T-cell (primary cell): Measurements from ENCODE around the gene NDUFA7. TPM values are rescaled to one million over a fixed set of nuclear protein-coding genes. Genes with fewer than 3 reads are reported as not detected.

ENCODE experiments used
- ATAC-seq, 4 experiments: fragments of 200-7000 bp in 3 of 4; fragments of 150-1000 bp in 1 of 4; cut with Tn5 transposase; replicated peaks in 1 of 4; 1 replicate in 3 of 4; 2 replicates in 1 of 4; pipeline ENCODE4 v1.10.0; 2021; ENCODE audit warnings: moderate library complexity in 3 of 4, mild to moderate bottlenecking in 2 of 4, moderate number of reproducible peaks in 1 of 4
- CTCF ChIA-PET, 2 donors: fragments of 300-600 bp; sonication (Branson Sonifier 250); formaldehyde crosslinking; loops; one replicate each; lab custom pipeline; 2022; ENCODE audit warnings: antibody characterized with exemption in 2 of 2; lab: Charles Lee
- POLR2A ChIA-PET, 2 donors: fragments of 300-600 bp; sonication (Branson Sonifier 250); formaldehyde crosslinking; loops; one replicate each; lab custom pipeline; 2022; ENCODE audit warnings: antibody characterized with exemption in 2 of 2; lab: Charles Lee
- DNase-seq, 35 experiments: peaks; one replicate each; pipeline versions ENCODE4 v3.0.0 to v3.0.0-alpha.2; 2013 to 2023
- H3K27ac ChIP-seq: one replicate; pipeline ENCODE4 v1.5.1; 2013; ENCODE audit warnings: low read length
- H3K27me3 ChIP-seq, 2 experiments: replicated peaks in 1 of 2; 1 replicate in 1 of 2; 2 replicates in 1 of 2; pipeline versions ENCODE4 v1.6.1 to v1.7.0; 2013; ENCODE audit warnings: low read length in 1 of 2, mixed read lengths in 1 of 2; ENCODE audit not compliant: control insufficient read depth in 2 of 2, insufficient read depth in 2 of 2; ENCODE audit errors: extremely low read depth in 1 of 2
- H3K36me3 ChIP-seq, 2 donors: 1 replicate in 1 of 2; 2 replicates in 1 of 2; pipeline versions ENCODE4 v1.6.1 to v1.7.0; 2013; ENCODE audit warnings: low read length in 1 of 2; ENCODE audit not compliant: control insufficient read depth in 2 of 2, insufficient read depth in 1 of 2; ENCODE audit errors: extremely low read depth in 1 of 2
- H3K4me1 ChIP-seq, 2 experiments: 1 replicate in 1 of 2; 2 replicates in 1 of 2; pipeline versions ENCODE4 v1.6.1 to v1.7.0; 2013; ENCODE audit warnings: low read length in 2 of 2, mixed read lengths in 1 of 2; ENCODE audit not compliant: insufficient read depth in 2 of 2, control insufficient read depth in 1 of 2; ENCODE audit errors: extremely low read depth in 1 of 2
- H3K4me3 ChIP-seq, 2 donors: 1 replicate in 1 of 2; 2 replicates in 1 of 2; pipeline versions ENCODE4 v1.5.1 to v1.7.0; 2013; ENCODE audit warnings: mild to moderate bottlenecking in 2 of 2, low read length in 1 of 2, moderate library complexity in 1 of 2; ENCODE audit not compliant: control insufficient read depth in 1 of 2; ENCODE audit errors: extremely low read depth in 1 of 2
- H3K9me3 ChIP-seq: 2 replicates; pipeline ENCODE4 v1.7.0; 2013
- H3K27ac Mint-ChIP-seq, 2 donors: one replicate each; pipeline ENCODE4 v1.8.0; 2020 to 2021; ENCODE audit warnings: mild to moderate bottlenecking in 2 of 2, mixed read lengths in 2 of 2
- H3K27me3 Mint-ChIP-seq, 2 donors: one replicate each; pipeline ENCODE4 v1.8.0; 2021 to 2022; ENCODE audit warnings: mixed read lengths in 2 of 2
- H3K36me3 Mint-ChIP-seq: one replicate; pipeline ENCODE4 v1.8.0; 2021; ENCODE audit warnings: mixed read lengths
- H3K4me1 Mint-ChIP-seq, 3 donors: one replicate each; pipeline ENCODE4 v1.8.0; 2020 to 2022; ENCODE audit warnings: mixed read lengths in 3 of 3, mild to moderate bottlenecking in 1 of 3
- H3K4me3 Mint-ChIP-seq, 3 donors: one replicate each; pipeline ENCODE4 v1.8.0; 2020 to 2022; ENCODE audit warnings: mild to moderate bottlenecking in 3 of 3, mixed read lengths in 3 of 3, moderate library complexity in 3 of 3
- H3K9me3 Mint-ChIP-seq, 3 donors: one replicate each; pipeline ENCODE4 v1.8.0; 2020 to 2022; ENCODE audit warnings: mixed read lengths in 3 of 3
- WGBS: methylation state at CpG from one replicate; pipeline ENCODE4 v1.1.5; 2013; ENCODE audit warnings: missing lambda C conversion rate; ENCODE audit not compliant: insufficient coverage; 5-methylcytosine and 5-hydroxymethylcytosine counted together
- total RNA-seq, 35 experiments: library from RNA in 6 of 35; stranded (reverse) in 6 of 35; fragments of 120-200 nt in 1 of 35; gene quantifications; one replicate each; pipeline versions ENCODE4 v1.2.1 to v1.2.4 and lab custom pipeline; 2013 to 2026

The NDUFA7 gene
- total RNA-seq, 5 donors from 2014 or later (not counting 1 experiment from before 2014, with no cell fraction given): 24.5 to 44.7 (median 32.8) TPM

DNA sequence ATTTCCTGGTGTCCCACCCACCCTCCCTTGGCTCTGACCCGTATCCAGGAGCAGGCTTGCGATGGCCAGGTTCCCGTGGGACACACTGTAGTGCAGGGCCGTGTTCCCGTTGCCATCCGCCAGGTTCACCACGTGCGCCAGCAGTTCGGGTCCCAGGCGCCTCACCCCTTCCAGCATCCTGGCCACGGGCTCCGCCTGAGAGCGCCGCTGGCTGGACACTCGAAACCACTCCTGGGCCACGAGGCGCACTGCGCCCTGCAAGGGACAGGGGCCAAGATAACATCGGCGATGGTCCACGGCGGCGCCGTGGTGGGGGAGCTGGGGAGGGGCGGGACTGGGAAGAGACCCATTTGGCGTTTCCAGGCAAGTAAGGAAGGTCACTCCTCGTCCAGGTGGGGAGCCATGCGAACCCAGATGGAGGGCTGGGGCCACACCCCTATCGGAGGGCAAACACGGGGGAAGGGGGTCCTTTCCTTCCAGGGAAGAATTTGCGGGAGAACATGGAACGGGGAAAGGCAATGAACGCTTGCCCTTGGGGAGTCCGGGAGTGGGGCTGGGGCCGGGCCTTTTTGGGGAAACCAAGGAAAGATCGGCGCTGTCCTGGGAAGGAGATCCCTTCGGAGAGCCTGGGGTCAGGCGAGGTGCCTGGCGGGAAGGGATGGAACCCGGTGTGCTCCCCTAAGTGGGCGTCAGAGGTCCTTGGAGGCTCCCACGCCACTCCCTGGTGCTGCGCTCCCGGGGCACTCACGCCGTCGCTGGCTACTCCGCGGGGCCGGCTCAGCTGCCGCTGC, 12.0 kb upstream of the NDUFA7 start:
- Mint-ChIP-seq H3K4me3 (no peak overlapping the region), H3K4me1 (peaks cover 3 to 6% (median 4%) of the 10 kb centered on the region in 3 donors), H3K9me3 (no peaks in the 10 kb centered on the region), H3K36me3 (no peaks in the 10 kb centered on the region), H3K27ac (no peak overlapping the region), H3K27me3 (peaks cover 13 to 32% of the 10 kb centered on the region in 2 donors)
- DNase-seq (no peak), ATAC-seq (no peak)
- no peak overlapping the region for H3K4me3 ChIP-seq
- H3K9me3 ChIP-seq: no peaks in the 10 kb centered on the region
- no peaks in the 10 kb centered on the region for H3K36me3 ChIP-seq
- peaks cover 0 to 16% of the 10 kb centered on the region in 2 experiments for H3K4me1 ChIP-seq
- H3K27me3 ChIP-seq: peaks cover 3 to 41% of the 10 kb centered on the region in 2 experiments
- no peak overlapping the region for H3K27ac ChIP-seq
- ChIA-PET POLR2A (no interaction called here), CTCF (no interaction called here)
- WGBS: 42% methylated on average over 50 of the region's 52 CpGs

DNA sequence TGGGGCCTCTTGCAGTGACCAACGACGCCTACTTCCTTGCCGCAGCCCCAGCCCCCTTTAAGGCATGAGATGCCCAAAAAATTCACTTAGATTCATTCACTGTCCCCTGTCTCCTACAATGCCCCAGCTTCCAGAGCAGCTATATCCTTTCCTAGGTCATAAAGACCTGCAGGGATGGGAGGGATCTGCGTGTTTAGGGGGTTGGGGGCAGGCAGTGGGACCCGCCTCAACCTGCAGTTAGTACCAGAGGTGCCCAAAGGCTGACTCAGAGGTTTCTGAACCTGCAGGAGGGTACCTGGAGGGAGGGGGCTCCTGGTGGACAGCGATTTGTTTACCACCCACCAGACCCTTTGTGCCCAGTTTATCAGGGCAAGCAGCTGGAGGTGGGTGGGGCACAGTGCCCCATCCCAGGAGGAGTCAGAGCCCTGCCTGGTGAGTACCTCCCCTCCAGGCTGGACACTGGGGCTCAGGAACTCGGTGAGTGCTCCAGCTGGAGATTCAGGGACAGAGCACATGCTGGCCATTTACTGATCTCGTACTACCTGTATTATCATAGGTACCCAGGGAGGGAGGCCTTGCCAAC, 10.2 kb upstream of the NDUFA7 start:
- Mint-ChIP-seq H3K4me1 (peaks cover 3 to 6% (median 4%) of the 10 kb centered on the region in 3 donors), H3K27ac (no peak overlapping the region), H3K9me3 (no peaks in the 10 kb centered on the region), H3K4me3 (no peak overlapping the region), H3K27me3 (peaks cover 4 to 15% of the 10 kb centered on the region in 2 donors), H3K36me3 (no peaks in the 10 kb centered on the region)
- Histone ChIP-seq H3K27me3 (peaks cover 3 to 30% of the 10 kb centered on the region in 2 experiments), H3K4me1 (peaks cover 0 to 16% of the 10 kb centered on the region in 2 experiments), H3K36me3 (no peaks in the 10 kb centered on the region), H3K27ac (no peak overlapping the region), H3K9me3 (no peaks in the 10 kb centered on the region), H3K4me3 (no peak overlapping the region)
- no peak for ATAC-seq
- ChIA-PET CTCF (no interaction called here), POLR2A (no interaction called here)
- 70% methylated on average over 2 of the region's 8 CpGs for WGBS
- no peak for DNase-seq

DNA sequence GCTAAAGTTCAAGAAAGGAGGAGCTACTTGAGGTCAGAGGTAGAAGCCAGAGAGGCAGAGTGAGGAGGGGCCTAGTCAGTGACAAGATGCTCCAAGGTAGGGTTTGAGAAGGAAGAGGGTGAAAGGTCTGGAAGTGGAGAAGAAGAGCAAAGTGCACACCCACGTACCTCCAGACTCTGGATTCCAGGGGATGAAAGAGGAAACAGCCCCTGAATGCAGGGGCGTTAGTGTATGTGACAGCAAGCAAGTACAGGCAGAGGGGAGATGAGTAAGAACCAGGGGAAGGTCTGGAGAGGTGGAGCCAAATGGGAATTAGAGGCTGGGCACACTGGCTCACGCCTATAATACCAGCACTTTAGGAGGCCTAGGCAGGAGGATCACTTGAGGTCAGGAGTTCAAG, 8.8 kb upstream of the NDUFA7 start:
- 77% methylated on average over 3 of the region's 3 CpGs for WGBS
- no peak overlapping the region for H3K4me3 ChIP-seq
- ATAC-seq (no peak), DNase-seq (no peak)
- Mint-ChIP-seq H3K4me3 (no peak overlapping the region), H3K9me3 (no peaks in the 10 kb centered on the region), H3K27ac (no peak overlapping the region), H3K36me3 (no peaks in the 10 kb centered on the region), H3K4me1 (peaks cover 0 to 2% (median 0%) of the 10 kb centered on the region in 3 donors), H3K27me3 (peaks cover 0 to 7% of the 10 kb centered on the region in 2 donors)
- H3K27me3 ChIP-seq: peaks cover 3 to 21% of the 10 kb centered on the region in 2 experiments
- CTCF ChIA-PET: no interaction called here
- POLR2A ChIA-PET: no interaction called here
- peaks cover 0 to 9% of the 10 kb centered on the region in 2 experiments for H3K4me1 ChIP-seq
- H3K9me3 ChIP-seq: no peaks in the 10 kb centered on the region
- no peaks in the 10 kb centered on the region for H3K36me3 ChIP-seq
- no peak overlapping the region for H3K27ac ChIP-seq

DNA sequence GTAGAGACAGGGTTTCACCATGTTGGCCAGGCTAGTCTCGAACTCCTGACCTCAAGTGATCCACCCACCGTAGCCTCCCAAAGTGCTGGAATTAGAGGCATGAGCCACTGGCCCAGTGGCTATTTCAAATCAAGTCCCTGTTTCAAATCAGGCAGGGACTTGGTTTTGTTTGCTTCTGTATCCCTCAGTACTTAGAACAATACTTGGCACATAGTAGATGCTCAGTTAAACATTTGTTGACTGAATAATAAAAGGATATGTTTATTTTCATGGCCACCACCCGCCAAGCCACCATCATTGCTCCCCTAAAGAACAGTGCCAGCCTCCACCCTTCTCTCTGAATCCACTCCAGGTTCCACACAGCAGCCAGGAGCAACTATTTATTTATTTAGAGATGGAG, 4.3 kb upstream of the NDUFA7 start:
- Mint-ChIP-seq H3K36me3 (no peaks in the 10 kb centered on the region), H3K4me3 (no peak overlapping the region), H3K9me3 (no peaks in the 10 kb centered on the region), H3K27me3 (no peaks in the 10 kb centered on the region), H3K27ac (no peak overlapping the region), H3K4me1 (peaks cover 20 to 29% (median 25%) of the 10 kb centered on the region in 3 donors)
- Histone ChIP-seq H3K4me1 (peaks cover 10 to 33% of the 10 kb centered on the region in 2 experiments), H3K9me3 (no peaks in the 10 kb centered on the region), H3K36me3 (peaks cover 7 to 20% of the 10 kb centered on the region in 2 donors), H3K27me3 (peaks cover 0 to 5% of the 10 kb centered on the region in 2 experiments), H3K27ac (no peak overlapping the region), H3K4me3 (no peak overlapping the region)
- ChIA-PET POLR2A (no interaction called here), CTCF (no interaction called here)
- DNase-seq (no peak), ATAC-seq (no peak)
- 95% methylated on average over 2 of the region's 3 CpGs for WGBS

DNA sequence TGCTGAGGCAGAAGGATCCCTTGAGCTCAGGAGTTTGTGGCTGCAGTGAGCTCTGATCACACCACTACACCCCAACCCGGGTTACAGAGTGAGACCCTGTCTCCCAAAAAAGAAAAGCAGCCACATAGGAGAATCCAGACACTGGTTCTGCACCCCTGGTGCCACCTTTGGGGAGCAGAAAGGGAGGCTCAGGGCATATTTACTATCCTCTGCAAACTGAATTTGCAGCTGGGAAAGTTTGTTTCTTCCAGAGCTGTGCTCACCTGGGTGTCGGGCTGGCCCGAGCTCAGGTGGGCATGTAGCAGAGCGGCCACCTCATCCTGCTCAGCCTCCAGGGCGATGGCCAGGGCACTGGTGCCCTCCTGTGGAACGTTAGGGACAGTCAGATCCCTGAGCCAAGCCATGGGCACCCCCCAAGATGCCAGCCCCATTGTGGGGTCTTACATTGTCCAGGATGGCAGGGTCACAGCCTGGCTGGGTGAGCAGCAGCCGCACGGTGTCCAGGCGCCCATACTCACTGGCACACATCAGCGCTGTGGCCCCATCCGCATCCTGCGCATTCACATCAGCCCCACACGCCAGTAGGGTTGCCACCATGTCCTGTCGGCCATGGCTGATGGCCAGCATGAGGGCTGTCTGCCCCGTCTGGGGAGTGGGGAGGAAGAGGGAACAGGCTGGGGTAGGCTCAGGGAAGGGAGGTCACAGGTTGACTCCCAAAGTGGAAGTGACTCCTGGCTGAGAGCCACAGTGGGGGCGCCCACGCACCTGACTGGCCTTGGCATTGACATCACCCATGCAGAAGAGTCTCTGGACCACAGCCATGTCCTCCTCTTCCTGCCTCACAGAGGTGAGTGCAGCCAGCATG, 3.2 kb upstream of the NDUFA7 start:
- no peak overlapping the region for H3K4me3 Mint-ChIP-seq
- H3K4me1 ChIP-seq: peaks cover 16 to 42% of the 10 kb centered on the region in 2 experiments
- H3K9me3 Mint-ChIP-seq: no peaks in the 10 kb centered on the region
- no peak overlapping the region for H3K27ac Mint-ChIP-seq
- CTCF ChIA-PET: no interaction called here
- peaks cover 0 to 5% of the 10 kb centered on the region in 2 experiments for H3K27me3 ChIP-seq
- H3K36me3 Mint-ChIP-seq: no peaks in the 10 kb centered on the region
- DNase-seq (no peak), ATAC-seq (no peak)
- POLR2A ChIA-PET: interaction anchor here in 1 of 2 donors (1.0 kb wide), 1 partner anchor 17 kb away, joined by 7 read pairs; no protein-coding TSS in a partner anchor
- no peaks in the 10 kb centered on the region for H3K27me3 Mint-ChIP-seq
- H3K4me3 ChIP-seq: no peak overlapping the region
- H3K36me3 ChIP-seq: peaks cover 7 to 20% of the 10 kb centered on the region in 2 donors
- WGBS: 92% methylated on average over 16 of the region's 17 CpGs
- no peaks in the 10 kb centered on the region for H3K9me3 ChIP-seq
- H3K4me1 Mint-ChIP-seq: peaks cover 31 to 38% (median 35%) of the 10 kb centered on the region in 3 donors
- H3K27ac ChIP-seq: no peak overlapping the region

DNA sequence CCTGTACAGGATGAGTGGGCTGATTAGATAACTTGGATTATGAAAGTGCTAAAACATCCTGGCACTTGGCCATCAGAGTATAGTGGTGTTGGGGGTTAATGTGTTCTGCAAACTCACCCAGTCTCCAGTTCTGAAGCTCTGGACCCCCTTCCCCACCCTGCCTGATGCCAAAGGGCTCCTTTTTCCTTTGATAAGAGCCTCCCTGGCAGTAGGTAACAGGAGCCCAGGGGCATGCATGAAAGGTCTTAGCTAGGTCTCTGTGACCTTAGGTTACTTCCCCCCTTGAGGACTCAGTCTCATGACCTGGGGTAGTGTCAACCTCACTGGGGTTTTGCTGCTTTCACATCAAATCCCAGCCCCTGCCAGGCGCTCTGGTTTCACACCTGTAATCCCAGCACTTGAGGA, 2.6 kb upstream of the NDUFA7 start:
- peak overlapping the region in 2 of 3 donors; percentile 92 to 97 for H3K4me3 Mint-ChIP-seq
- ChIA-PET POLR2A (interaction anchor here in 1 of 2 donors (0.5 to 1.0 kb wide), 2 partner anchors 17 to 940 kb away, joined by 4 to 7 read pairs; no protein-coding TSS in a partner anchor), CTCF (no interaction called here)
- Histone ChIP-seq H3K4me1 (peaks cover 16 to 42% of the 10 kb centered on the region in 2 experiments), H3K36me3 (peaks cover 7 to 20% of the 10 kb centered on the region in 2 donors), H3K9me3 (no peaks in the 10 kb centered on the region), H3K27me3 (peaks cover 0 to 5% of the 10 kb centered on the region in 2 experiments), H3K27ac (no peak overlapping the region), H3K4me3 (no peak overlapping the region)
- H3K36me3 Mint-ChIP-seq: no peaks in the 10 kb centered on the region
- DNase-seq (no peak), ATAC-seq (no peak)
- peaks cover 31 to 42% (median 36%) of the 10 kb centered on the region in 3 donors for H3K4me1 Mint-ChIP-seq
- WGBS: 100% methylated on average over 1 of the region's 1 CpG
- no peak overlapping the region for H3K27ac Mint-ChIP-seq
- no peaks in the 10 kb centered on the region for H3K27me3 Mint-ChIP-seq
- H3K9me3 Mint-ChIP-seq: no peaks in the 10 kb centered on the region
